GM12892 (cell line): Measurements from ENCODE around the gene C1QTNF4.
"Not testable (repeated sequence)": the region's sequence is repeated elsewhere in the genome, so short reads cannot be mapped to it uniquely, and the experiment has no call there.

Experiments
- POLR2A ChIP-seq: IDR thresholded peaks from 2 replicates; pipeline ENCODE4 v1.6.1; 2011; ENCODE audit warnings: low read depth, low read length, control low read depth
- POLR2AphosphoS5 ChIP-seq: IDR thresholded peaks from 2 replicates; pipeline ENCODE4 v1.6.1; 2011; ENCODE audit warnings: low read depth, low read length, control low read depth
- TAF1 ChIP-seq: IDR thresholded peaks from 2 replicates; pipeline ENCODE4 v1.6.1; 2011; ENCODE audit warnings: low read depth, mild to moderate bottlenecking, control low read depth, low read length, borderline replicate concordance

- not testable (repeated sequence) for TF ChIP-seq POLR2AphosphoS5, POLR2A, TAF1
Measured at GRCh38 chr11:47562393-47562792, 31.8 kb downstream of the C1QTNF4 start.
